ENCODE results near the gene PSTPIP1.

DNA sequence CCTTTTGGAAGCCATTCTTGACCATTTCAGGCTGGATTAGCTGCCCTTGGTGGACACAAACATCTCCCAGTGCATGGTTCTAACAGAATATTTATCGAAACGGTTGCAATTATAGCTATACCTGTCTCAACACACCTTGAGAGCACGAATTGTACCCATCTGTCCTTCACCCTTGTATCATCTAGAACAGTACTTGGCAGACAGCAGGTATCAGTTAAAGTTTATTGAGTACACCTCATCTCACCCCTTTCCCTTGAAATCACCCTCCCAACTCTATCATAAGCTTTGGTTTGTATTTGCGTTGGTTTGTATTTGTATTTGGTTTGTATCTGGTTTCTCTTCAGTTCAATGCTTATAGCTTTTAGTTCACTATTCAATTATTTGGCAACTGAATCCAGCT, 63.5 kb downstream of the PSTPIP1 start:
- TF ChIP-seq, protein P1, sequence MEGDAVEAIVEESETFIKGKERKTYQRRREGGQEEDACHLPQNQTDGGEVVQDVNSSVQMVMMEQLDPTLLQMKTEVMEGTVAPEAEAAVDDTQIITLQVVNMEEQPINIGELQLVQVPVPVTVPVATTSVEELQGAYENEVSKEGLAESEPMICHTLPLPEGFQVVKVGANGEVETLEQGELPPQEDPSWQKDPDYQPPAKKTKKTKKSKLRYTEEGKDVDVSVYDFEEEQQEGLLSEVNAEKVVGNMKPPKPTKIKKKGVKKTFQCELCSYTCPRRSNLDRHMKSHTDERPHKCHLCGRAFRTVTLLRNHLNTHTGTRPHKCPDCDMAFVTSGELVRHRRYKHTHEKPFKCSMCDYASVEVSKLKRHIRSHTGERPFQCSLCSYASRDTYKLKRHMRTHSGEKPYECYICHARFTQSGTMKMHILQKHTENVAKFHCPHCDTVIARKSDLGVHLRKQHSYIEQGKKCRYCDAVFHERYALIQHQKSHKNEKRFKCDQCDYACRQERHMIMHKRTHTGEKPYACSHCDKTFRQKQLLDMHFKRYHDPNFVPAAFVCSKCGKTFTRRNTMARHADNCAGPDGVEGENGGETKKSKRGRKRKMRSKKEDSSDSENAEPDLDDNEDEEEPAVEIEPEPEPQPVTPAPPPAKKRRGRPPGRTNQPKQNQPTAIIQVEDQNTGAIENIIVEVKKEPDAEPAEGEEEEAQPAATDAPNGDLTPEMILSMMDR (IDR thresholded peaks at IDR 0.05) = no peak
- TF ChIP-seq POLR2A (IDR thresholded peaks at IDR 0.05) = no peak

Data from right lobe of liver (tissue), 4 donors.